ENCODE data around the gene MAN2A2.

DNA sequence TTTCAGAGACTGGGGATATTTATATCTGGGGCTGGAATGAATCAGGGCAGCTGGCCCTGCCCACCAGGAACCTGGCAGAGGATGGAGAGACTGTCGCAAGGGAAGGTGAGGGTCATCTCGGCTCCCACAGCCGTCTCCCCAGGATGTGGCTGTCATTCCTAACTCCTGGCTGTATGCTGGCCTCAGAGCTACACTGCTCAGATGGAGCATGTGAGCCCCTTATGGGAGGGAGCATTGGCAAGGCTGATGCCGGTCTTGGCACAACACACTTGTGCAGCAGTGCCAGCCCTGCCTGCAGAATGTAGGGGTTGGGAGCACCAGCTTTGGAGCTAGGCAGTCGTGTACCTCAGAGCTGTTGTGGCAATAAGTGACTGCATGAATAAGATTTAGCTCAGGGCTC lies 56.8 kb downstream of the MAN2A2 start:
- TF ChIP-seq, protein P1, sequence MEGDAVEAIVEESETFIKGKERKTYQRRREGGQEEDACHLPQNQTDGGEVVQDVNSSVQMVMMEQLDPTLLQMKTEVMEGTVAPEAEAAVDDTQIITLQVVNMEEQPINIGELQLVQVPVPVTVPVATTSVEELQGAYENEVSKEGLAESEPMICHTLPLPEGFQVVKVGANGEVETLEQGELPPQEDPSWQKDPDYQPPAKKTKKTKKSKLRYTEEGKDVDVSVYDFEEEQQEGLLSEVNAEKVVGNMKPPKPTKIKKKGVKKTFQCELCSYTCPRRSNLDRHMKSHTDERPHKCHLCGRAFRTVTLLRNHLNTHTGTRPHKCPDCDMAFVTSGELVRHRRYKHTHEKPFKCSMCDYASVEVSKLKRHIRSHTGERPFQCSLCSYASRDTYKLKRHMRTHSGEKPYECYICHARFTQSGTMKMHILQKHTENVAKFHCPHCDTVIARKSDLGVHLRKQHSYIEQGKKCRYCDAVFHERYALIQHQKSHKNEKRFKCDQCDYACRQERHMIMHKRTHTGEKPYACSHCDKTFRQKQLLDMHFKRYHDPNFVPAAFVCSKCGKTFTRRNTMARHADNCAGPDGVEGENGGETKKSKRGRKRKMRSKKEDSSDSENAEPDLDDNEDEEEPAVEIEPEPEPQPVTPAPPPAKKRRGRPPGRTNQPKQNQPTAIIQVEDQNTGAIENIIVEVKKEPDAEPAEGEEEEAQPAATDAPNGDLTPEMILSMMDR (conservative IDR thresholded peaks at IDR 0.05), result no peak
- no peak for TF ChIP-seq ZFX (IDR thresholded peaks at IDR 0.05)

Data from C4-2B (cell line).